Measurements from ENCODE around the gene WEE1.

The WEE1 gene

DNA sequence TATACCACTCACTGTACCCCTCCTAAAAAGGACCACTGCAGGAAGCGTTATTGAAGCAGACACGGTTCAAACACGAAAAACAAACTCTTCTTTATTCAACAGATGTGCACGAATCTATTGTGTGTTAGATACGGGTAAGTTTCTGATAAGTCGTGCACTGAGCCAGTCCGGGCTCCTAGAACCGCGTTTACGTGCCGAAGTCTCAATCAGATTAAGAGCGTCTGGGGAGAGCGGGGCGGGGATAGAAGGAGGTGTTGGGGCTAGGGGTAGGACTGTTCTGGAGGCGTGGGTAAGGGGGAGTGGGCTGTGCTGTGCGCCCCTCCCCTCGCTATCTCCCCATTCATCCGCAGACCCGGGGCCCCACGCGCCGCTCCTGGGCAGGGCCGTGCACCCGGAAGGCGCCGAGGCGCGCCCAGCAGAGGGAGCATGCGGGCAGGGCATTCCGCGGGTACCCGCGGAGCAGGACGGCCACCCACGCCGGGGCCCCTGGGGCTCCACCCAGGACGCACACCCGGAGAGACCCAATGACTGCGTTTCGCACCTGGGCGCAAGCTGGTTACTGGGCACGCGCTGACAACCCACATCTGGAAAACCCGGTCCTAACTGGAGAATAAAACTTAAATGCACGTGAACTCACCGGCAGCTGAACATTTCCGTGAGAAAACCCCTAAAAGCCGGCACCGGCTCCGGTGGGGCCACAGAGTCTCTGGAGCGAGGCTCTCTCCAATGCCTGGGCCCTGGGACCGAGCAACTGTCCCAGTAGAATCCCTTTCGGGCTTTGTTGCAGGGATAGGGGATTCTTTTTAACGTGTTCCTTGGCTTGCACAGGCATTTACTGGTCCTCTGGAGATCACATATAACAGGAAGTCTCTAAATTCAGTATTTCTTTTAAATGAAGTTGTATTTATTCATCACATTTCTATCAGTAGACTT lies 40.6 kb downstream of the WEE1 start (continued):
- TF ChIP-seq BCL11A (tag by site-specific recombination; IDR thresholded peaks at IDR 0.05; ENCODE audit: low read depth) (no peak), ZNF335 (tag by site-specific recombination; conservative IDR thresholded peaks at IDR 0.05) (peak; percentile 54), ZFP41 (tag by site-specific recombination; IDR thresholded peaks at IDR 0.05; ENCODE audit: borderline replicate concordance) (no peak), ZNF843 (tag by site-specific recombination; IDR thresholded peaks at IDR 0.05) (0 out of 2 replicates have a peak, but pooled peaks have one; percentile 19), ZNF391 (tag by site-specific recombination; IDR thresholded peaks at IDR 0.05; ENCODE audit: borderline replicate concordance, low read depth) (0 out of 2 replicates have a peak, but pooled peaks have one; percentile 29), ZEB2 (tag by site-specific recombination; IDR thresholded peaks at IDR 0.05) (peak; percentile 77), KLF10 (tag by site-specific recombination; IDR thresholded peaks at IDR 0.05) (0 out of 2 replicates have a peak, but pooled peaks have one; percentile 21), SP7 (tag by site-specific recombination; IDR thresholded peaks at IDR 0.05) (peak; percentile 70), ZNF324 (tag by site-specific recombination; IDR thresholded peaks at IDR 0.05) (peak; percentile 41; the same call in 1 of the 2 replicates), KLF16 (tag by site-specific recombination; IDR thresholded peaks at IDR 0.05) (peak; percentile 80), GLIS2 (tag by site-specific recombination; IDR thresholded peaks at IDR 0.05) (peak; percentile 98), IKZF3 (tag by site-specific recombination; IDR thresholded peaks at IDR 0.05) (peak; percentile 60; the same call in 1 of the 2 replicates), ZSCAN16 (tag by site-specific recombination; IDR thresholded peaks at IDR 0.05) (no peak), ZNF26 (tag by site-specific recombination; IDR thresholded peaks at IDR 0.05) (no peak), ZNF555 (tag by site-specific recombination; conservative IDR thresholded peaks at IDR 0.05) (no peak), ZBTB48 (tag by site-specific recombination; IDR thresholded peaks at IDR 0.05) (peak; percentile 62; the same call in 1 of the 2 replicates), ZBTB7A (tag by site-specific recombination; IDR thresholded peaks at IDR 0.05; ENCODE audit: low read depth) (0 out of 2 replicates have a peak, but pooled peaks have one; percentile 38), KLF1 (tag by site-specific recombination; IDR thresholded peaks at IDR 0.05) (peak; percentile 72), KLF7 (tag by site-specific recombination; IDR thresholded peaks at IDR 0.05; ENCODE audit: borderline replicate concordance) (peak; percentile 73; the same call in 1 of the 2 replicates), SP3 (tag by site-specific recombination; IDR thresholded peaks at IDR 0.05) (peak; percentile 81), HOXD13 (CRISPR knock-in tag; IDR thresholded peaks at IDR 0.05; ENCODE audit: borderline replicate concordance) (no peak), HOXA7 (CRISPR knock-in tag; IDR thresholded peaks at IDR 0.05; ENCODE audit: borderline replicate concordance) (no peak), ZNF768 (tag by site-specific recombination; IDR thresholded peaks at IDR 0.05) (no peak), PRDM10 (tag by site-specific recombination; IDR thresholded peaks at IDR 0.05) (no peak; the same call in 1 of the 2 replicates), ZNF501 (tag by site-specific recombination; IDR thresholded peaks at IDR 0.05) (peak; percentile 53; the same call in 1 of the 2 replicates)
- TF ChIP-seq, protein P1, sequence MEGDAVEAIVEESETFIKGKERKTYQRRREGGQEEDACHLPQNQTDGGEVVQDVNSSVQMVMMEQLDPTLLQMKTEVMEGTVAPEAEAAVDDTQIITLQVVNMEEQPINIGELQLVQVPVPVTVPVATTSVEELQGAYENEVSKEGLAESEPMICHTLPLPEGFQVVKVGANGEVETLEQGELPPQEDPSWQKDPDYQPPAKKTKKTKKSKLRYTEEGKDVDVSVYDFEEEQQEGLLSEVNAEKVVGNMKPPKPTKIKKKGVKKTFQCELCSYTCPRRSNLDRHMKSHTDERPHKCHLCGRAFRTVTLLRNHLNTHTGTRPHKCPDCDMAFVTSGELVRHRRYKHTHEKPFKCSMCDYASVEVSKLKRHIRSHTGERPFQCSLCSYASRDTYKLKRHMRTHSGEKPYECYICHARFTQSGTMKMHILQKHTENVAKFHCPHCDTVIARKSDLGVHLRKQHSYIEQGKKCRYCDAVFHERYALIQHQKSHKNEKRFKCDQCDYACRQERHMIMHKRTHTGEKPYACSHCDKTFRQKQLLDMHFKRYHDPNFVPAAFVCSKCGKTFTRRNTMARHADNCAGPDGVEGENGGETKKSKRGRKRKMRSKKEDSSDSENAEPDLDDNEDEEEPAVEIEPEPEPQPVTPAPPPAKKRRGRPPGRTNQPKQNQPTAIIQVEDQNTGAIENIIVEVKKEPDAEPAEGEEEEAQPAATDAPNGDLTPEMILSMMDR (tag by site-specific recombination; IDR thresholded peaks at IDR 0.05), result peak; percentile 93
- TF ChIP-seq, protein P2, sequence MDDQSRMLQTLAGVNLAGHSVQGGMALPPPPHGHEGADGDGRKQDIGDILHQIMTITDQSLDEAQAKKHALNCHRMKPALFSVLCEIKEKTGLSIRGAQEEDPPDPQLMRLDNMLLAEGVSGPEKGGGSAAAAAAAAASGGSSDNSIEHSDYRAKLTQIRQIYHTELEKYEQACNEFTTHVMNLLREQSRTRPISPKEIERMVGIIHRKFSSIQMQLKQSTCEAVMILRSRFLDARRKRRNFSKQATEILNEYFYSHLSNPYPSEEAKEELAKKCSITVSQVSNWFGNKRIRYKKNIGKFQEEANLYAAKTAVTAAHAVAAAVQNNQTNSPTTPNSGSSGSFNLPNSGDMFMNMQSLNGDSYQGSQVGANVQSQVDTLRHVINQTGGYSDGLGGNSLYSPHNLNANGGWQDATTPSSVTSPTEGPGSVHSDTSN (CRISPR knock-in tag; IDR thresholded peaks at IDR 0.05), result 0 out of 2 replicates have a peak, but pooled peaks have one; percentile 76
- TF ChIP-seq, protein P3, sequence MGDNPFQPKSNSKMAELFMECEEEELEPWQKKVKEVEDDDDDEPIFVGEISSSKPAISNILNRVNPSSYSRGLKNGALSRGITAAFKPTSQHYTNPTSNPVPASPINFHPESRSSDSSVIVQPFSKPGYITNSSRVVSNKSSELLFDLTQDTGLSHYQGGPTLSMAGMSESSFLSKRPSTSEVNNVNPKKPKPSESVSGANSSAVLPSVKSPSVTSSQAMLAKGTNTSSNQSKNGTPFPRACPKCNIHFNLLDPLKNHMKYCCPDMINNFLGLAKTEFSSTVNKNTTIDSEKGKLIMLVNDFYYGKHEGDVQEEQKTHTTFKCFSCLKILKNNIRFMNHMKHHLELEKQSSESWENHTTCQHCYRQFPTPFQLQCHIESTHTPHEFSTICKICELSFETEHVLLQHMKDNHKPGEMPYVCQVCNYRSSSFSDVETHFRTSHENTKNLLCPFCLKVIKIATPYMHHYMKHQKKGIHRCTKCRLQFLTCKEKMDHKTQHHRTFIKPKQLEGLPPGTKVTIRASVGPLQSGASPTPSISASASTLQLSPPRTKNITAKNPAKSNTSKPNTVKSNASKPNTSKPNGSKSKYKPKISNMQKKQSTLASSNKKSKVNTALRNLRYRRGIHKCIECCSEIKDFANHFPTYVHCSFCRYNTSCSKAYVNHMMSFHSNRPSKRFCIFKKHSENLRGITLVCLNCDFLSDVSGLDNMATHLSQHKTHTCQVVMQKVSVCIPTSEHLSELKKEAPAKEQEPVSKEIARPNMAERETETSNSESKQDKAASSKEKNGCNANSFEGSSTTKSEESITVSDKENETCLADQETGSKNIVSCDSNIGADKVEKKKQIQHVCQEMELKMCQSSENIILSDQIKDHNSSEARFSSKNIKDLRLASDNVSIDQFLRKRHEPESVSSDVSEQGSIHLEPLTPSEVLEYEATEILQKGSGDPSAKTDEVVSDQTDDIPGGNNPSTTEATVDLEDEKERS (tag by site-specific recombination; IDR thresholded peaks at IDR 0.05), result no peak

Measured in HEK293 (cell line).